Natural killer cell (primary cell): ENCODE measurements around the gene VMP1. TPM values are rescaled to one million over a fixed set of nuclear protein-coding genes. Genes with fewer than 3 reads are reported as not detected.
A peak's percentile ranks its signal among the peaks of the same experiment; 100 is the strongest.

ENCODE experiments used
- ATAC-seq, 3 donors: fragments of 150-1000 bp in 2 of 3; fragments of 200-7000 bp in 1 of 3; cut with Tn5 transposase; 1 replicate in 1 of 3; 2 replicates in 2 of 3; pipeline ENCODE4 v1.10.0; 2021; ENCODE audit warnings: mild to moderate bottlenecking in 2 of 3, moderate library complexity in 2 of 3
- DNase-seq, 2 donors: peaks; one replicate each; pipeline versions ENCODE4 v3.0.0 to v3.0.0-alpha.2; 2013 to 2021; ENCODE audit warnings: mixed read lengths in 1 of 2
- H3K27ac ChIP-seq: one replicate; pipeline ENCODE4 v1.5.1; 2013; ENCODE audit warnings: mild to moderate bottlenecking, low read length
- H3K27me3 ChIP-seq: one replicate; pipeline ENCODE4 v1.6.1; 2013; ENCODE audit warnings: low read length; ENCODE audit not compliant: control insufficient read depth, insufficient read depth
- H3K36me3 ChIP-seq: one replicate; pipeline ENCODE4 v1.6.1; 2013; ENCODE audit warnings: low read length; ENCODE audit not compliant: control insufficient read depth, insufficient read depth
- H3K4me1 ChIP-seq: one replicate; pipeline ENCODE4 v1.6.1; 2013; ENCODE audit warnings: low read length; ENCODE audit not compliant: control insufficient read depth, insufficient read depth
- H3K4me3 ChIP-seq: one replicate; pipeline ENCODE4 v1.5.1; 2013; ENCODE audit warnings: low read length
- H3K9me3 ChIP-seq: one replicate; pipeline ENCODE4 v1.6.1; 2013; ENCODE audit warnings: low read length; ENCODE audit not compliant: control insufficient read depth, insufficient read depth
- H3K27ac Mint-ChIP-seq, 2 donors: one replicate each; pipeline ENCODE4 v1.8.0; 2022; ENCODE audit warnings: mild to moderate bottlenecking in 2 of 2, mixed read lengths in 2 of 2, moderate library complexity in 1 of 2
- H3K27me3 Mint-ChIP-seq, 2 donors: one replicate each; pipeline ENCODE4 v1.8.0; 2022; ENCODE audit warnings: low read depth in 2 of 2, mixed read lengths in 2 of 2
- H3K36me3 Mint-ChIP-seq: one replicate; pipeline ENCODE4 v1.8.0; 2022; ENCODE audit warnings: mixed read lengths
- H3K4me1 Mint-ChIP-seq, 2 donors: one replicate each; pipeline ENCODE4 v1.8.0; 2022; ENCODE audit warnings: mixed read lengths in 2 of 2
- H3K4me3 Mint-ChIP-seq: one replicate; pipeline ENCODE4 v1.8.0; 2022; ENCODE audit warnings: mild to moderate bottlenecking, moderate library complexity, mixed read lengths
- H3K9me3 Mint-ChIP-seq, 2 donors: one replicate each; pipeline ENCODE4 v1.8.0; 2022; ENCODE audit warnings: mixed read lengths in 2 of 2
- WGBS: methylation state at CpG from one replicate; pipeline ENCODE4 v1.1.7; 2013; ENCODE audit warnings: missing lambda C conversion rate; ENCODE audit not compliant: insufficient coverage; 5-methylcytosine and 5-hydroxymethylcytosine counted together
- intact Hi-C: fragments of 100-400 bp; cut with micrococcal nuclease; formaldehyde crosslinking; loops from one replicate; pipeline ENCODE4 v1.14.2; 2022
- total RNA-seq, 4 donors: library from RNA; stranded (reverse); fragments of 120-200 nt in 1 of 4; gene quantifications; one replicate each; pipeline versions ENCODE4 v1.2.3 to v1.2.4, GENCODE V29; 2013 to 2022
- TF ChIP-seq, protein P1 (sequence below): fragments of 200-600 bp; IDR thresholded peaks from one replicate; pipeline ENCODE4 v1.8.0; 2022; ENCODE audit warnings: antibody characterized with exemption

VMP1 gene
- total RNA-seq, 3 donors from 2014 or later (not counting 1 experiment from before 2014, with no cell fraction given) = 136 to 175 (median 162) TPM

DNA sequence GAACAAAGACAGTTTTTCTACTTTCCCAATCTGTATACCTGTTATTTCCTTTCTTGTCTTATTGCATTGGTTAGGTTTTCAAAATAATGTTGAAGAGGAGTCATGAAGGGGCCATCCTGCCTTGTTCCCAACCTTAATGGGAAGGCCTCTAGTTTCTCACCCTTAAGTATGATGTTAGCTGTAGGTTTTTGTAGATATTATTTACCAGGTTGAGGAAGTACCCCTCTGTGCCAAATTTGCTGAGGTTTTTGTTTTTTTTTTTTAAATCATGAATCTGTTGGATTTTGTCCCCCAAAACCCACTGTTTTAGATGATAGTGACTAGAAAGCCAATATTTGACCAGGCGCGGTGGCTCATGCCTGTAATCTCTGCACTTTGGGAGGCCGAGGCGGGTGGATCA lies 36.4 kb downstream of the VMP1 start:
- Histone ChIP-seq H3K4me3 (no peak overlapping the region), H3K36me3 (peaks cover 4% of the 10 kb centered on the region), H3K9me3 (no peaks in the 10 kb centered on the region), H3K4me1 (no peaks in the 10 kb centered on the region), H3K27me3 (no peaks in the 10 kb centered on the region), H3K27ac (no peak overlapping the region)
- no peaks in the 10 kb centered on the region for H3K4me1 Mint-ChIP-seq
- no peaks in the 10 kb centered on the region for H3K9me3 Mint-ChIP-seq
- H3K27me3 Mint-ChIP-seq = no peaks in the 10 kb centered on the region
- DNase-seq = no peak
- no peak overlapping the region for H3K27ac Mint-ChIP-seq
- WGBS = 100% methylated on average over 4 of the region's 4 CpGs
- no peaks in the 10 kb centered on the region for H3K36me3 Mint-ChIP-seq
- no peak overlapping the region for H3K4me3 Mint-ChIP-seq
- intact Hi-C loops = no loop called here
- ATAC-seq = no peak
- TF ChIP-seq, protein P1, sequence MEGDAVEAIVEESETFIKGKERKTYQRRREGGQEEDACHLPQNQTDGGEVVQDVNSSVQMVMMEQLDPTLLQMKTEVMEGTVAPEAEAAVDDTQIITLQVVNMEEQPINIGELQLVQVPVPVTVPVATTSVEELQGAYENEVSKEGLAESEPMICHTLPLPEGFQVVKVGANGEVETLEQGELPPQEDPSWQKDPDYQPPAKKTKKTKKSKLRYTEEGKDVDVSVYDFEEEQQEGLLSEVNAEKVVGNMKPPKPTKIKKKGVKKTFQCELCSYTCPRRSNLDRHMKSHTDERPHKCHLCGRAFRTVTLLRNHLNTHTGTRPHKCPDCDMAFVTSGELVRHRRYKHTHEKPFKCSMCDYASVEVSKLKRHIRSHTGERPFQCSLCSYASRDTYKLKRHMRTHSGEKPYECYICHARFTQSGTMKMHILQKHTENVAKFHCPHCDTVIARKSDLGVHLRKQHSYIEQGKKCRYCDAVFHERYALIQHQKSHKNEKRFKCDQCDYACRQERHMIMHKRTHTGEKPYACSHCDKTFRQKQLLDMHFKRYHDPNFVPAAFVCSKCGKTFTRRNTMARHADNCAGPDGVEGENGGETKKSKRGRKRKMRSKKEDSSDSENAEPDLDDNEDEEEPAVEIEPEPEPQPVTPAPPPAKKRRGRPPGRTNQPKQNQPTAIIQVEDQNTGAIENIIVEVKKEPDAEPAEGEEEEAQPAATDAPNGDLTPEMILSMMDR = no peak

DNA sequence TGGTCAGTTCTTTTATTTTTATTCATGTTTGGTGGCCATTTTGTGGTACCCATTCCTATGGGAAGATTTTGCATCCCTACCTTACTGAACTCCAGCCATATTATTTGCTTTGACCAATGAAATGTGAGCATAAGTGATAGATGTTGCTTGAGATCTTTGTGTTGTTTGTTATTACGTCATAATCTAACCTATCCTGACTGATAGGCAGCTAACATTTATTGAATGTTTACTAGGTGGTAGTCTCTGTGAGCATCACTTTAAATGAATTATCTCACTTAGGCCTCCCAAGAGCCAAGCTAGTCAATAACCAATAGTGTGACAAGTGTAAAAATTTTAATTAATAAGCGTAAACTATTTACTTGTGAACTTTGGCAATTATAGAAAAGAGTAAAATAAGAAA lies 37.6 kb downstream of the VMP1 start:
- TF ChIP-seq, protein P1 = no peak
- 100% methylated on average over 1 of the region's 2 CpGs for WGBS

DNA sequence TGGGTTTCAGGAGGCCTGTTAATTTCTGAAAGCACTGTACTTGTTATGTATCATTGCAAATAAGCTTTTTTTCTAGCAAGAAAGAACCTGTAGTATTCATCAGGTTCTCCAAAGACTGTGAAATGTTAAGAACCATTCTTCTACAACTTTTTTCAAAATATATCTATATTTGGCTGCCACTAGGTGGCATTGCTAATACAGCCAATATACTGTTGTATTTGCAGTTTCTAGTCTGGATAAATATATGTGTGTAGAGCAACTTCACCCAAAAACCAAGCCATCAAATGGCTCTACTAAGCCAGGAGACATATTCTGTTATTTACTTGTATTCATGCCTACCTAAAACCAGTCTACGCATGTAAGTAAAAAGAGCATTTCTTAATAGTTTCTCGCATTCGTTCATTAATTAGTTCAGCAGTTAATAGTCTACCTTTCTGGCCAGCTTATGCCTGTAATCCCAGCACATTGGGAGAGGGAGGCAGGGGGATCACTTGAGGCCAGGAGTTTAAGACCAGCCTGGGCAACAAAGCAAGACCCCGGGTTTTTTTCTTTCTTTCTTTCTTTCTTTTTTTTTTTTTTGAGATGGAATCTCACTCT lies 39.5 kb downstream of the VMP1 start:
- peak in 1 of 2 donors; percentile 57 for DNase-seq
- Histone ChIP-seq H3K4me1 (no peaks in the 10 kb centered on the region), H3K36me3 (peaks cover under 1% of the 10 kb centered on the region), H3K27ac (no peak overlapping the region), H3K4me3 (no peak overlapping the region), H3K27me3 (no peaks in the 10 kb centered on the region), H3K9me3 (no peaks in the 10 kb centered on the region)
- Mint-ChIP-seq H3K4me3 (no peak overlapping the region), H3K27me3 (no peaks in the 10 kb centered on the region), H3K36me3 (no peaks in the 10 kb centered on the region), H3K4me1 (no peaks in the 10 kb centered on the region), H3K27ac (no peak overlapping the region), H3K9me3 (no peaks in the 10 kb centered on the region)
- WGBS = 90% methylated on average over 3 of the region's 4 CpGs
- no peak for ATAC-seq
- TF ChIP-seq, protein P1 = peak; percentile 46
- intact Hi-C loops = no loop called here

More for the DNA sequence above, 37.6 kb downstream of the VMP1 start:
- Mint-ChIP-seq H3K36me3 (no peaks in the 10 kb centered on the region), H3K4me1 (no peaks in the 10 kb centered on the region), H3K27ac (no peak overlapping the region), H3K4me3 (no peak overlapping the region), H3K27me3 (no peaks in the 10 kb centered on the region), H3K9me3 (no peaks in the 10 kb centered on the region)
- intact Hi-C loops = no loop called here
- Histone ChIP-seq H3K27ac (no peak overlapping the region), H3K9me3 (no peaks in the 10 kb centered on the region), H3K4me1 (no peaks in the 10 kb centered on the region), H3K36me3 (peaks cover 4% of the 10 kb centered on the region), H3K4me3 (no peak overlapping the region), H3K27me3 (no peaks in the 10 kb centered on the region)
- ATAC-seq = no peak
- DNase-seq = no peak

DNA sequence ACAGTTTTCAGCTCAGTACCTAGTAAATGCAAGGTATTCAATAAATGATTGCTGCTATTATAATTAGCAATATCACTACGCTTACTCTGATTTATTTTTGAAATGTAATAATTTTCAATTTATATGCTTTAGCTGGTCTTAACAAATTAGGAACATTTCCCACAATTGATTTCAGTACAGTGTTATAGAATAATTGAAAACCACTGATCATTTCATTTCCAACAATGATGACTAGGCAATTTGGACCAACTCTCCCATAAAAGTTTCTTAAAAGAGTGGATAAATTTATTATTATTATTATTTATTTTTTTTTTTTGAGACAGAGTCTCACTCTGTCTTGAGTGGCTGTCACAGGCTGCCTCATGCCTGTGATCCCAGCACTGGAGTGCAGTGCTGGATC lies 41.1 kb downstream of the VMP1 start:
- Histone ChIP-seq H3K36me3 (no peaks in the 10 kb centered on the region), H3K9me3 (no peaks in the 10 kb centered on the region), H3K27ac (no peak overlapping the region), H3K4me1 (no peaks in the 10 kb centered on the region), H3K27me3 (no peaks in the 10 kb centered on the region), H3K4me3 (no peak overlapping the region)
- ATAC-seq (no peak), DNase-seq (no peak)
- Mint-ChIP-seq H3K27ac (no peak overlapping the region), H3K4me3 (no peak overlapping the region), H3K4me1 (no peaks in the 10 kb centered on the region), H3K36me3 (no peaks in the 10 kb centered on the region), H3K9me3 (no peaks in the 10 kb centered on the region), H3K27me3 (no peaks in the 10 kb centered on the region)
- TF ChIP-seq, protein P1 = no peak
- intact Hi-C loops = no loop called here
- WGBS = no CpG with 5 or more reads among the region's 1 CpG
